ENCODE results near the gene CPT1B. TPM values are rescaled to one million over a fixed set of nuclear protein-coding genes. Genes with fewer than 3 reads are reported as not detected.
A peak's percentile ranks its signal among the peaks of the same experiment; 100 is the strongest.

Gene CPT1B
- total and polyA plus RNA-seq, 2 donors (not counting 3 experiments of a cell fraction or from before 2014, with no cell fraction given) = 7.1 TPM

DNA sequence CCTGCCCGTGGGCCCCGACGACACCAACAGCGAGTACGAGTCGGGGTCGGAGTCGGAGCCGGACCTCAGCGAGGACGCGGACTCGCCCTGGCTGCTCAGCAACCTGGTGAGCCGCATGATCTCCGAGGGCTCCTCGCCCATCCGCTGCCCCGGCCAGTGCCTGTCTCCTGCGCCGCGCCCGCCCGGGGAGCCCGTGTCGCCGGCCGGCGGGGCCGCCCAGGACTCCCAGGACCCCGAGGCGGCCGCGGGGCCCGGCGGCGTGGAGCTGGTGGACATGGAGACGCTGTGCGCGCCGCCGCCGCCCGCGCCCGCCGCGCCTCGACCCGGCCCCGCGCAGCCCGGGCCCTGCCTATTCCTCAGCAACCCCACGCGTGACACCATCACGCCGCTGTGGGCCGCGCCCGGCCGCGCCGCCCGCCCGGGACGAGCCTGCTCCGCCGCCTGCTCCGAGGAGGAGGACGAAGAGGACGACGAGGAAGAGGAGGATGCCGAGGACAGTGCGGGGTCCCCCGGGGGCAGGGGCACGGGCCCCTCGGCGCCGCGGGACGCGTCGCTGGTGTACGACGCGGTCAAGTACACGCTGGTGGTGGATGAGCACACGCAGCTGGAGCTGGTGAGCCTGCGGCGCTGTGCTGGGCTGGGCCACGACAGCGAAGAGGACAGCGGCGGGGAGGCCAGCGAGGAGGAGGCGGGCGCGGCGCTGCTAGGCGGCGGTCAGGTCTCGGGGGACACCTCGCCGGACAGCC lies 26.2 kb upstream of the CPT1B start:
- H3K27ac ChIP-seq (ENCODE audit: insufficient read depth, low read depth, low read length) = no peak overlapping the region
- H3K4me2 ChIP-seq (ENCODE audit: insufficient read depth, low read length) = no peak overlapping the region
- no peaks in the 10 kb centered on the region for H3K9me3 ChIP-seq (replicated peaks; ENCODE audit: control insufficient read depth, insufficient read depth, low read length)
- TF ChIP-seq JUN (IDR thresholded peaks at IDR 0.05; ENCODE audit: borderline replicate concordance, insufficient read depth, insufficient read length, low read depth) (no peak), EZH2 (IDR thresholded peaks at IDR 0.05; ENCODE audit: borderline replicate concordance, low read depth, low read length, severe bottlenecking) (peak; percentile 12)
- FAIRE-seq (no peak), DNase-seq (ENCODE audit: low read depth, low spot score) (no peak)
- CTCF ChIA-PET = no interaction called here
- dilution Hi-C loops (cut with MboI; ENCODE audit: extremely low pct_ligation_motif_present, low sequenced_read_pairs) (no loop called here), intact Hi-C loops (cut with micrococcal nuclease) (no loop called here)
- H4K20me1 ChIP-seq (replicated peaks; ENCODE audit: control insufficient read depth, extremely low read depth, insufficient read depth, low read length) = no peaks in the 10 kb centered on the region
- no peak overlapping the region for H2AFZ ChIP-seq (ENCODE audit: low read depth, low read length)
- no TSS peak for BruUV-seq (replicated peaks)
- no peaks in the 10 kb centered on the region for H3K9me1 ChIP-seq (replicated peaks; ENCODE audit: control insufficient read depth, extremely low read depth, insufficient read depth, low read length)
- POLR2A ChIA-PET = no interaction called here
- peaks cover 35 to 37% of the 10 kb centered on the region in 2 experiments for H3K27me3 ChIP-seq (ENCODE audit: control insufficient read depth in 2 of 2, insufficient read depth in 2 of 2, low read length in 2 of 2)
- H3K79me2 ChIP-seq (ENCODE audit: control insufficient read depth, insufficient read depth, low read length) = no peaks in the 10 kb centered on the region
- no peak overlapping the region for H3K4me3 ChIP-seq (replicated peaks in 1 of 3; ENCODE audit: insufficient read depth in 1 of 3, low read depth in 1 of 3, low read length in 3 of 3)
- no peaks in the 10 kb centered on the region for H3K36me3 ChIP-seq (ENCODE audit: control insufficient read depth in 2 of 2, extremely low read depth in 1 of 2, insufficient read depth in 2 of 2, low read length in 2 of 2)
- H3K9ac ChIP-seq (replicated peaks; ENCODE audit: extremely low read depth, insufficient read depth, low read length) = no peak overlapping the region
- no peaks in the 10 kb centered on the region for H3K4me1 ChIP-seq (ENCODE audit: control insufficient read depth, extremely low read depth, insufficient read depth, low read length)

DNA sequence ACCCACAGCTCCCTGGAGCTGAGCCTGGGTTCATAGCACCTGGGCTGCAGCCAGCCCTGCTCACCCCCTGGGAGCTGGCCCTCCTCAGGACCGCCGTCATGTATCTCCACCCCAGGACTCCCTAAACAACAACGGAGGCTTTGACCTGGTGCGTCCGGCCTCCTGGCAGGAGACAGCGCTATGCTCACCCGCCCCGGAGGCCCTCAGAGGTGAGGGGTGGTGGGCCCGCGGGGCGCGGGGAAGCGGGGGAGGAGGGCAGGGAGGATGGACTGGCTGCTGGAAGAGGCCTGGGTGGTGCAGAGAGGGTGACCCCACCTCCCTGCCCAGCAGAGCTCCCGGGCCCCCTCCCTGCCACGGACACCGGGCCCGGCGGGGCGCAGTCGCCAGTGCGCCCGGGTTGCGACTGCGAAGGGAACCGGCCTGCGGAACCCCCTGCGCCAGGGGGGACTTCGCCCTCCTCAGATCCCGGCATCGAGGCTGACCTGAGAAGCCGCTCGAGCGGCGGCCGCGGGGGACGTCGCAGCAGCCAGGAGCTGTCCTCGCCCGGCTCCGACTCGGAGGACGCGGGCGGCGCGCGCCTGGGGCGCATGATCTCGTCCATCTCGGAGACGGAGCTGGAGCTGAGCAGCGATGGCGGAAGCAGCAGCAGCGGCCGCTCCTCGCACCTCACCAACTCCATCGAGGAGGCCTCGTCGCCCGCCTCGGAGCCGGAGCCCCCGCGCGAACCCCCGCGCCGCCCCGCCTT lies 25.5 kb upstream of the CPT1B start:
- TF ChIP-seq POLR2A (IDR thresholded peaks at IDR 0.05; ENCODE audit: low read depth, low read length) = no peak
- peak; percentile 92 for TF ChIP-seq EZH2 (IDR thresholded peaks at IDR 0.05; ENCODE audit: borderline replicate concordance, low read depth, low read length, severe bottlenecking)
- H3K79me2 ChIP-seq (ENCODE audit: control insufficient read depth, insufficient read depth, low read length) = no peaks in the 10 kb centered on the region
- FAIRE-seq (no peak), DNase-seq (ENCODE audit: low read depth, low spot score) (no peak)
- H3K36me3 ChIP-seq (ENCODE audit: control insufficient read depth in 2 of 2, extremely low read depth in 1 of 2, insufficient read depth in 2 of 2, low read length in 2 of 2) = no peaks in the 10 kb centered on the region
- no TSS peak for BruUV-seq (replicated peaks)
- H4K20me1 ChIP-seq (replicated peaks; ENCODE audit: control insufficient read depth, extremely low read depth, insufficient read depth, low read length) = no peaks in the 10 kb centered on the region
- ChIA-PET CTCF (interaction anchor here (1.2 kb wide), 1 partner anchor 48 kb away, joined by 3 read pairs; no protein-coding TSS in a partner anchor), POLR2A (no interaction called here)
- no peaks in the 10 kb centered on the region for H3K9me3 ChIP-seq (replicated peaks; ENCODE audit: control insufficient read depth, insufficient read depth, low read length)
- H3K4me3 ChIP-seq (replicated peaks in 1 of 3; ENCODE audit: insufficient read depth in 1 of 3, low read depth in 1 of 3, low read length in 3 of 3) = no peak overlapping the region
- H3K27ac ChIP-seq (ENCODE audit: insufficient read depth, low read depth, low read length) = no peak overlapping the region
- no peak overlapping the region for H3K4me2 ChIP-seq (ENCODE audit: insufficient read depth, low read length)
- peaks cover 35 to 37% of the 10 kb centered on the region in 2 experiments for H3K27me3 ChIP-seq (ENCODE audit: control insufficient read depth in 2 of 2, insufficient read depth in 2 of 2, low read length in 2 of 2)
- dilution Hi-C loops (cut with MboI; ENCODE audit: extremely low pct_ligation_motif_present, low sequenced_read_pairs) = no loop called here
- intact Hi-C loops (cut with micrococcal nuclease) = no loop called here
- H3K4me1 ChIP-seq (ENCODE audit: control insufficient read depth, extremely low read depth, insufficient read depth, low read length) = no peaks in the 10 kb centered on the region
- no peak overlapping the region for H3K9ac ChIP-seq (replicated peaks; ENCODE audit: extremely low read depth, insufficient read depth, low read length)
- no peaks in the 10 kb centered on the region for H3K9me1 ChIP-seq (replicated peaks; ENCODE audit: control insufficient read depth, extremely low read depth, insufficient read depth, low read length)
- H2AFZ ChIP-seq (ENCODE audit: low read depth, low read length) = no peak overlapping the region

Data from endothelial cell of umbilical vein (primary cell).